GM23248 (cell line): ENCODE results near the gene TCOF1.

Experiments
- EZH2 ChIP-seq: fragments of 200-600 bp; sonication (generic); IDR thresholded peaks from 2 replicates; pipeline ENCODE4 v1.6.1; 2018; ENCODE audit warnings: antibody characterized with exemption, mild to moderate bottlenecking; ENCODE audit not compliant: insufficient read depth, poor library complexity, severe bottlenecking
- EZH2phosphoT487 ChIP-seq: fragments of 200-600 bp; sonication (generic); IDR thresholded peaks from 2 replicates; pipeline ENCODE4 v1.6.1; 2018; ENCODE audit warnings: antibody characterized with exemption, moderate library complexity, mild to moderate bottlenecking, low read depth; ENCODE audit not compliant: insufficient read depth

DNA sequence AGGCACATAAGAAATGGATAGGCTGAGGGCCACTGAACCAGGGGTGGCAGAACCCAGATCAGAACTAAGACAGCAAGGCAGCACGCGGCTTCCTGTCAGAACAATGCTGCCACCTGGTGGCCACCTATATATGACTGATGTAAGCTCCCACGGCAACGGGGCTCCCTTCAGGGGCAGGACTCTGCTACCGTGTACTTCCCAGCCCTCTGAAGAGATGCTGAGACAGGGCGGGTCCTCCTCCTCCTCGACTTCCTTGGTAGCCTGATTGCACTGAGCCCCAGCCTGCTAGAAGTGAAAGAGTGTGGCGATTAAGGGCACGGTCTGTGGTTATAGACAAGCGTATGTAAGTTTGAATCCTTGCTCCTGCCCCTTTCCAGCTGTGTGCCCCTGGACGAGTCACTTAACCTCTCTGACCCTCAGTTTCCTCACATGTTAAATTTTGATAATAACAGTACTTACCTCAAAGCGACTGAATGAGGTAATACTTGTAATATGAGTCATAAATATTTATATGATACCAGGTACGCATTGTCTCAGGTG, 78.7 kb downstream of the TCOF1 start:
- TF ChIP-seq EZH2 (no peak), EZH2phosphoT487 (no peak)
